Measurements from ENCODE around the gene MRGPRX3. TPM values are rescaled to one million over a fixed set of nuclear protein-coding genes. Genes with fewer than 3 reads are reported as not detected.

MRGPRX3 gene
- total RNA-seq = not detected

GRCh38 chr11:18132341-18132740, at the start of gene MRGPRX3:
TSS of gene MRGPRX3 (plus strand) at chr11:18132571. CDS start at chr11:18137203, 4,632 bp downstream.

GRCh38 chr11:18105802-18106574, 26.4 kb upstream of the MRGPRX3 start, which contains the start of gene SAAL1:
TSS of gene SAAL1 (minus strand) at chr11:18106082. CDS start at chr11:18106041, 41 bp downstream.

GRCh38 chr11:18172666-18173065, 40.3 kb downstream of the MRGPRX3 start, which contains the start of gene MRGPRX4:
TSS of gene MRGPRX4 (plus strand) at chr11:18172837. CDS start at chr11:18173257, 420 bp downstream.

Other genes starting within 250 kb of the MRGPRX3 start
- 10 to 100 TPM; 35.8 to 38.3 TPM for gene SERGEF, start 119.5 kb upstream of the MRGPRX3 start, total RNA-seq
- under 1 TPM; 0.14 to 0.40 TPM for gene TPH1, start 86.3 kb upstream of the MRGPRX3 start, total RNA-seq
- 10 to 100 TPM; 17.4 to 20.5 TPM for gene SAAL1, start 26.5 kb upstream of the MRGPRX3 start, total RNA-seq
- not detected for gene MRGPRX4, start 40.3 kb downstream of the MRGPRX3 start, total RNA-seq
- gene SAA4, start 104.2 kb downstream of the MRGPRX3 start, total RNA-seq = not detected
- gene SAA2, start 116.1 kb downstream of the MRGPRX3 start, total RNA-seq = not detected
- gene SAA1, start 133.7 kb downstream of the MRGPRX3 start, total RNA-seq = not detected
- gene HPS5, start 189.6 kb downstream of the MRGPRX3 start, total RNA-seq = 10 to 100 TPM; 14.8 to 17.5 TPM
- 10 to 100 TPM; 43.6 to 48.2 TPM for gene GTF2H1, start 190.0 kb downstream of the MRGPRX3 start, total RNA-seq

Data from activated naive CD4-positive, alpha-beta T cell treated with anti-CD3 and anti-CD28 coated beads, Interleukin-2, amount 10 ng/mL, durations not matched to agents 5 hours and 36 hours (primary cell).